ENCODE results near the gene COL5A2. TPM values are rescaled to one million over a fixed set of nuclear protein-coding genes. Genes with fewer than 3 reads are reported as not detected.

The COL5A2 gene
- polyA plus RNA-seq, 4 donors = 0.45 to 66.1 (median 7.8) TPM

DNA sequence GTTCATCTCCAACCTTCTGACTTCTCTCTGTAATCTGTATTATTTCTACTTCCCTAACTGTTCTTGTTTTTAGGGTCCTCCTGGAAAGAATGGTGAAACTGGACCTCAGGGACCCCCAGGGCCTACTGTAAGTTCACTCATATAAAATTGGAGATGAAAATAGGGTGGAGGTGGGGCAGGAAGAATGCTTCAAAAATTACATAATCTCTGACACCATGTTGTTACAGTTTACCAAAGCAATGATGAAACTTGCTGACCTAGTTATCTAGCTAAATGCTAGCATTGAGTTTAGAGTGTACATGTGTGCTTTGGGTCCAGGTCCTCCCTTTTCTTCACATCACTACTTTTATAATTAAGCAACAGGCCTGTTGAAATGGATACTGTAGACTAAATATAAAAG, 182.3 kb downstream of the COL5A2 start:
- DNase-seq = no peak
- peaks cover 0 to 10% (median 0%) of the 10 kb centered on the region in 3 donors for H3K36me3 ChIP-seq (ENCODE audit: control insufficient read depth in 3 of 3, insufficient read depth in 2 of 3, low read depth in 1 of 3, low read length in 3 of 3)
- H3K4me1 ChIP-seq (ENCODE audit: control insufficient read depth in 3 of 3, insufficient read depth in 2 of 3, low read depth in 1 of 3, low read length in 2 of 3) = no peaks in the 10 kb centered on the region
- H3K4me3 ChIP-seq (ENCODE audit: low read depth in 1 of 3, low read length in 3 of 3) = no peak overlapping the region
- H3K27ac ChIP-seq (ENCODE audit: low read depth in 1 of 3, low read length in 2 of 3) = no peak overlapping the region
- H3K27me3 ChIP-seq (ENCODE audit: control insufficient read depth in 3 of 3, insufficient read depth in 3 of 3, low read length in 3 of 3) = no peaks in the 10 kb centered on the region
- no peak for FAIRE-seq
- H3K9me3 ChIP-seq (ENCODE audit: control insufficient read depth in 2 of 2, insufficient read depth in 1 of 2, low read depth in 1 of 2, low read length in 1 of 2) = no peaks in the 10 kb centered on the region

DNA sequence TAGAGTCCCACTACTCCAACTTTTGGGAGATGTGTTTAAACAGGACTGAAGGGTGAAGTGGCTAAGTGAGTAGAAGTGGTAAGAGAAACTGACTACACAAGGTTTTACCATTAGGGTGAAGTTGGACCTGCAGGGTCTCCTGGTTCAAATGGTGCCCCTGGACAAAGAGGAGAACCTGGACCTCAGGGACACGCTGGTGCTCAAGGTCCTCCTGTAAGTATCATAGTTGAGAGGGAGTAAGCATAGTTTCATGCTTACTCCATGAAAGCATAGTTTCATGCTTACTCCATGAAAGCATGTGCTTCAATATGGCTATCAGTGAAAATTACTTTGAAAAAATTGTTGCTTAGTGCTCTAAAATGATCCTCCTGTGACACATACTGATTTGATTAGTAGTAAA, 186.3 kb downstream of the COL5A2 start:
- no peak overlapping the region for H3K4me3 ChIP-seq (ENCODE audit: low read depth in 1 of 3, low read length in 3 of 3)
- no peak for FAIRE-seq
- no peaks in the 10 kb centered on the region for H3K4me1 ChIP-seq (ENCODE audit: control insufficient read depth in 3 of 3, insufficient read depth in 2 of 3, low read depth in 1 of 3, low read length in 2 of 3)
- H3K9me3 ChIP-seq (ENCODE audit: control insufficient read depth in 2 of 2, insufficient read depth in 1 of 2, low read depth in 1 of 2, low read length in 1 of 2) = no peaks in the 10 kb centered on the region
- no peaks in the 10 kb centered on the region for H3K27me3 ChIP-seq (ENCODE audit: control insufficient read depth in 3 of 3, insufficient read depth in 3 of 3, low read length in 3 of 3)
- DNase-seq = no peak
- peaks cover 0 to 7% (median 0%) of the 10 kb centered on the region in 3 donors for H3K36me3 ChIP-seq (ENCODE audit: control insufficient read depth in 3 of 3, insufficient read depth in 2 of 3, low read depth in 1 of 3, low read length in 3 of 3)
- WGBS, 3 donors = 67 to 92% (median 85%) methylated on average over 1 of the region's 1 CpG
- no peak overlapping the region for H3K27ac ChIP-seq (ENCODE audit: low read depth in 1 of 3, low read length in 2 of 3)

DNA sequence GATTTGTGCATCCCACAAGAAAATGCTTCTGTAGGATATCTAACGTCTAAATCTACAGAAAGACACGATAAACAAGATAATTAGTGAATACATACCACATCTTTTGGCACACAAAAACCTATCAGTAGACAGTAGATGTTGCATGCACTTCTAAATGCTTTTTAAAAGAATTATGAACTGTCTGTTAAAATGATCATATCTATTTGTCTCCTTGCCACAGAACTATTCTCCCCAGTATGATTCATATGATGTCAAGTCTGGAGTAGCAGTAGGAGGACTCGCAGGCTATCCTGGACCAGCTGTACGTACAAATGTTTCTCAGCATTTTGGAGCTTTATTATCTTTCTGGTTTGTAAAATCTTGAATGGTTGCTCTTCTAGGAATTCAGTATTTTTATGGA, 192.7 kb downstream of the COL5A2 start:
- Histone ChIP-seq H3K4me3 (ENCODE audit: low read depth in 1 of 3, low read length in 3 of 3) (no peak overlapping the region), H3K36me3 (ENCODE audit: control insufficient read depth in 3 of 3, insufficient read depth in 2 of 3, low read depth in 1 of 3, low read length in 3 of 3) (peaks cover 0 to 3% (median 0%) of the 10 kb centered on the region in 3 donors), H3K9me3 (ENCODE audit: control insufficient read depth in 2 of 2, insufficient read depth in 1 of 2, low read depth in 1 of 2, low read length in 1 of 2) (no peaks in the 10 kb centered on the region), H3K27me3 (ENCODE audit: control insufficient read depth in 3 of 3, insufficient read depth in 3 of 3, low read length in 3 of 3) (no peaks in the 10 kb centered on the region), H3K4me1 (ENCODE audit: control insufficient read depth in 3 of 3, insufficient read depth in 2 of 3, low read depth in 1 of 3, low read length in 2 of 3) (no peaks in the 10 kb centered on the region), H3K27ac (ENCODE audit: low read depth in 1 of 3, low read length in 2 of 3) (no peak overlapping the region)
- FAIRE-seq (no peak), DNase-seq (no peak)
- 57 to 70% (median 64%) methylated on average over 4 of the region's 4 CpGs for WGBS, 3 donors

DNA sequence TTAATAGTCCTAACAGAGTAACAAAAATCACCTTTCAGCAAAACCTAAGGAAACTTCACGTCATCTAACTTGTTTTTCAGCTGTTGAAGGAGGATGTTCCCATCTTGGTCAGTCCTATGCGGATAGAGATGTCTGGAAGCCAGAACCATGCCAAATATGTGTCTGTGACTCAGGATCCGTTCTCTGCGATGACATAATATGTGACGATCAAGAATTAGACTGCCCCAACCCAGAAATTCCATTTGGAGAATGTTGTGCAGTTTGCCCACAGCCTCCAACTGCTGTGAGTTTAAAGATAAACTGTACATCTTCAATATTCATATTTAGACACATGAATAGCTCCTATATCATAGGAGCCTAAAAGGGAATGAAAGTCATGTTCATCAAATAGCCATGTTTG, 194.9 kb downstream of the COL5A2 start:
- 66 to 81% (median 77%) methylated on average over 5 of the region's 5 CpGs for WGBS, 3 donors
- no peaks in the 10 kb centered on the region for H3K4me1 ChIP-seq (ENCODE audit: control insufficient read depth in 3 of 3, insufficient read depth in 2 of 3, low read depth in 1 of 3, low read length in 2 of 3)

DNA sequence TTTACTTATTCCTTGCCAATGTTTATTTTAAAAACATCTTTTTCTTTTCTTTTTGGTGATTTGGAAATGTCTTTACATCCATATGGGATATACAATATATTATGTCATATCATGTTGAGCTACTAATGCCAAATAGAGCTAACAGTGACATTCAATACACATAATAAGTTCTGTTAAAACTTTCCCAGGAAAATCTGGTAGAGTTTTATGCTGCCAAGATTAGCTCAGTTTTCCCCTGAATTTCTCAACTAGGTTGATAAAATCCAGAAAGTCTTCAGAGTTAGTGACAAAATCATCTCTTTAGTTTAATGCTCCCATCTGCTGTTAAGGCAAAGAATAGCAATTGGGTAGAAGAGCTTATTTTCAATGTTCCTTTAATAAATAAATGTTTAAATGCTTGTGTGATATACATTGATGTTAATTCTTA, 195.5 kb downstream of the COL5A2 start:
- H3K4me3 ChIP-seq (ENCODE audit: low read depth in 1 of 3, low read length in 3 of 3) = no peak overlapping the region
- no peaks in the 10 kb centered on the region for H3K4me1 ChIP-seq (ENCODE audit: control insufficient read depth in 3 of 3, insufficient read depth in 2 of 3, low read depth in 1 of 3, low read length in 2 of 3)
- H3K9me3 ChIP-seq (ENCODE audit: control insufficient read depth in 2 of 2, insufficient read depth in 1 of 2, low read depth in 1 of 2, low read length in 1 of 2) = no peaks in the 10 kb centered on the region
- no peak for DNase-seq
- no peaks in the 10 kb centered on the region for H3K36me3 ChIP-seq (ENCODE audit: control insufficient read depth in 3 of 3, insufficient read depth in 2 of 3, low read depth in 1 of 3, low read length in 3 of 3)
- no peak for FAIRE-seq
- H3K27ac ChIP-seq (ENCODE audit: low read depth in 1 of 3, low read length in 2 of 3) = no peak overlapping the region
- no peaks in the 10 kb centered on the region for H3K27me3 ChIP-seq (ENCODE audit: control insufficient read depth in 3 of 3, insufficient read depth in 3 of 3, low read length in 3 of 3)

More for the DNA sequence above, 194.9 kb downstream of the COL5A2 start:
- Histone ChIP-seq H3K4me3 (ENCODE audit: low read depth in 1 of 3, low read length in 3 of 3) (no peak overlapping the region), H3K9me3 (ENCODE audit: control insufficient read depth in 2 of 2, insufficient read depth in 1 of 2, low read depth in 1 of 2, low read length in 1 of 2) (no peaks in the 10 kb centered on the region), H3K36me3 (ENCODE audit: control insufficient read depth in 3 of 3, insufficient read depth in 2 of 3, low read depth in 1 of 3, low read length in 3 of 3) (no peaks in the 10 kb centered on the region), H3K27ac (ENCODE audit: low read depth in 1 of 3, low read length in 2 of 3) (peak overlapping the region in 1 of 3 donors; percentile 11), H3K27me3 (ENCODE audit: control insufficient read depth in 3 of 3, insufficient read depth in 3 of 3, low read length in 3 of 3) (no peaks in the 10 kb centered on the region)
- DNase-seq = no peak
- FAIRE-seq = no peak

DNA sequence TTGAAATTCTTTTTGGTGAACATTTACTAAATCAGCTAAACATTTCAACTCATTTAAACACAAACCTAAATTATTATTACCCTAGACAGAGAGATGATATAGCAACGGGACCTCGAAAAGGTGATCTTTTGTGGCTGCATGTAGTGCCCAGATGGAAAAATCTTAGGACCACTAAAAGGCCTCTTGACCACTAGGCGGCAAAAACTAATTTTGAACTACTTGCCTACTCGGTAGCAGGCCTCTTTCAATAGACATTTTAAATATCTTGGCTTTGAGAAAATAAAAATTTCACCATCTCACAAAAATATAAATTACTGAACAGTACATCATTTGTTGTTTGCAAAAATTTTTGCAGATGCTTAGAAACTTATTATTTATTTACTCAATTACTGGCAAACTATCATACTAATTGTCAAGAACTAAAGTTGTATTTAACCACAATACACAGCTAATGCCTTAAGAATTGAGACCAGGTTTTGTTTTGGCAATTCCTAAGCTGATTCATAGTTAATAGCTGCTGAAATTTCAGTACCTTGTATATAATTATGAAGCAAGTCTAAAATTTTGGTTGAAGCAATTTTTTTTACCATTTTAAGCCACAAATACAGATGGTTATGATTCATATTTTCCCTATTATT, 196.0 kb downstream of the COL5A2 start:
- DNase-seq (no peak), FAIRE-seq (no peak)
- Histone ChIP-seq H3K4me3 (ENCODE audit: low read depth in 1 of 3, low read length in 3 of 3) (no peak overlapping the region), H3K4me1 (ENCODE audit: control insufficient read depth in 3 of 3, insufficient read depth in 2 of 3, low read depth in 1 of 3, low read length in 2 of 3) (no peaks in the 10 kb centered on the region), H3K36me3 (ENCODE audit: control insufficient read depth in 3 of 3, insufficient read depth in 2 of 3, low read depth in 1 of 3, low read length in 3 of 3) (no peaks in the 10 kb centered on the region), H3K9me3 (ENCODE audit: control insufficient read depth in 2 of 2, insufficient read depth in 1 of 2, low read depth in 1 of 2, low read length in 1 of 2) (no peaks in the 10 kb centered on the region), H3K27me3 (ENCODE audit: control insufficient read depth in 3 of 3, insufficient read depth in 3 of 3, low read length in 3 of 3) (no peaks in the 10 kb centered on the region), H3K27ac (ENCODE audit: low read depth in 1 of 3, low read length in 2 of 3) (peak overlapping the region in 2 of 3 donors; percentile 47 to 58)
- WGBS, 3 donors = 54 to 73% (median 59%) methylated on average over 4 of the region's 4 CpGs

Other genes starting within 250 kb of the COL5A2 start
- gene COL3A1, start 205.4 kb downstream of the COL5A2 start, polyA plus RNA-seq = 100 to 1,000 TPM in 2 of 4 donors, 10 to 100 TPM in 1, 1 to 10 TPM in 1; 2.0 to 648 (median 59.6) TPM

All from small intestine (tissue), 7 donors.